HepG2 (cell line): ENCODE results near the gene OPRL1. TPM values are rescaled to one million over a fixed set of nuclear protein-coding genes. Genes with fewer than 3 reads are reported as not detected.

Source experiments
- ARID2 ChIP-seq: sonication (generic); formaldehyde crosslinking; IDR thresholded peaks from 2 replicates; pipeline ENCODE4 v1.8.1; 2022; ENCODE audit warnings: mild to moderate bottlenecking, missing genetic modification reagents, borderline replicate concordance
- ARNT2 ChIP-seq: sonication (generic); formaldehyde crosslinking; IDR thresholded peaks from 2 replicates; pipeline ENCODE4 v1.8.0; 2022; ENCODE audit warnings: mild to moderate bottlenecking, low read depth, missing genetic modification reagents, moderate library complexity
- CBFB ChIP-seq: sonication (generic); formaldehyde crosslinking; IDR thresholded peaks from 2 replicates; pipeline ENCODE4 v1.4.0; 2020; ENCODE audit warnings: missing genetic modification reagents
- CBX5 ChIP-seq: sonication (generic); formaldehyde crosslinking; IDR thresholded peaks from 2 replicates; pipeline ENCODE4 v1.4.0; 2020; ENCODE audit warnings: missing genetic modification reagents, borderline replicate concordance
- E2F5 ChIP-seq: sonication (generic); formaldehyde crosslinking; conservative IDR thresholded peaks from 2 replicates; pipeline ENCODE4 v1.4.0; 2020; ENCODE audit warnings: missing genetic modification reagents
- HINFP ChIP-seq: sonication (generic); formaldehyde crosslinking; IDR thresholded peaks from 2 replicates; pipeline ENCODE4 v1.4.0; 2020; ENCODE audit warnings: low read depth, mild to moderate bottlenecking, missing genetic modification reagents
- HIVEP1 ChIP-seq: sonication (generic); formaldehyde crosslinking; IDR thresholded peaks from 2 replicates; pipeline ENCODE4 v1.4.0; 2020; ENCODE audit warnings: mild to moderate bottlenecking, missing genetic modification reagents
- IRF9 ChIP-seq: sonication (generic); formaldehyde crosslinking; IDR thresholded peaks from 2 replicates; pipeline ENCODE4 v1.8.0; 2022; ENCODE audit warnings: missing genetic modification reagents, mild to moderate bottlenecking, borderline replicate concordance
- PPARG ChIP-seq: conservative IDR thresholded peaks from 2 replicates; pipeline ENCODE4 v1.6.1; 2016; ENCODE audit warnings: missing biosample characterization, missing genetic modification reagents
- ZFP91 ChIP-seq: sonication (generic); formaldehyde crosslinking; IDR thresholded peaks from 2 replicates; pipeline ENCODE4 v1.9.0; 2022; ENCODE audit warnings: missing genetic modification reagents, mild to moderate bottlenecking, borderline replicate concordance
- ZNF567 ChIP-seq: sonication (generic); formaldehyde crosslinking; IDR thresholded peaks from 2 replicates; pipeline ENCODE4 v1.8.1; 2023; ENCODE audit warnings: mild to moderate bottlenecking, missing genetic modification reagents, borderline replicate concordance
- ZNF724P ChIP-seq: sonication (generic); formaldehyde crosslinking; IDR thresholded peaks from 2 replicates; pipeline ENCODE4 v1.8.0; 2022; ENCODE audit warnings: missing genetic modification reagents, borderline replicate concordance
- ZNF777 ChIP-seq: sonication (generic); formaldehyde crosslinking; IDR thresholded peaks from 2 replicates; pipeline ENCODE4 v1.4.0; 2020; ENCODE audit warnings: missing genetic modification reagents
- polyA plus RNA-seq, 8 experiments: library from polyadenylated mRNA; depleted of rRNA in 3 of 8; stranded (reverse) in 7 of 8; unstranded in 1 of 8; fragments of >200 nt; fragmentation: Illumina TruSeq in 4 of 8; extraction: Trizol in 4 of 8; gene quantifications; 2 replicates each; pipeline versions ENCODE4 v1.2.1 to v1.2.3, GENCODE V29; 2011 to 2016; ENCODE audit warnings: low read depth in 4 of 8, missing spikeins in 1 of 8, mixed read lengths in 1 of 8; ENCODE audit not compliant: insufficient read depth in 1 of 8
- total RNA-seq, 5 experiments: library from RNA; depleted of rRNA; stranded (reverse); fragments of >200 nt; fragmentation: Illumina TruSeq; extraction: Trizol; gene quantifications; 2 replicates each; pipeline ENCODE4 v1.2.3, GENCODE V29; 2016; ENCODE audit warnings: low read depth in 1 of 5

Gene OPRL1
- total and polyA plus RNA-seq, 2 of the 13 experiments (the other 11 are each of a cell fraction or from before 2014, with no cell fraction given) = 0.35 to 0.71 TPM

GRCh38 chr20:64079273-64080012 is 439 bp upstream of the OPRL1 start, which contains the start of gene RGS19 (continued):
- TF ChIP-seq HINFP (CRISPR knock-in tag) (peak; percentile 45; the same call in 1 of the 2 replicates), HIVEP1 (CRISPR knock-in tag) (0 out of 2 replicates have a peak, but pooled peaks have one; percentile 43), ARNT2 (CRISPR knock-in tag) (0 out of 2 replicates have a peak, but pooled peaks have one; percentile 12), CBX5 (CRISPR knock-in tag) (peak; percentile 3; the same call in 1 of the 2 replicates), ZNF567 (0 out of 2 replicates have a peak, but pooled peaks have one; percentile 73), E2F5 (CRISPR knock-in tag) (0 out of 2 replicates have a peak, but pooled peaks have one; percentile 34), CBFB (CRISPR knock-in tag) (peak; percentile 14; the same call in 1 of the 2 replicates), ARID2 (CRISPR knock-in tag) (no peak), IRF9 (CRISPR knock-in tag) (no peak), PPARG (no peak), ZFP91 (peak; percentile 73; the same call in 1 of the 2 replicates), ZNF724P (0 out of 2 replicates have a peak, but pooled peaks have one; percentile 62), ZNF777 (CRISPR knock-in tag) (peak; percentile 72; the same call in 1 of the 2 replicates)
